Measurements from ENCODE around the gene GRIA4. TPM values are rescaled to one million over a fixed set of nuclear protein-coding genes. Genes with fewer than 3 reads are reported as not detected.

The GRIA4 gene
- total RNA-seq, 2 experiments from 2014 or later, result not detected

DNA sequence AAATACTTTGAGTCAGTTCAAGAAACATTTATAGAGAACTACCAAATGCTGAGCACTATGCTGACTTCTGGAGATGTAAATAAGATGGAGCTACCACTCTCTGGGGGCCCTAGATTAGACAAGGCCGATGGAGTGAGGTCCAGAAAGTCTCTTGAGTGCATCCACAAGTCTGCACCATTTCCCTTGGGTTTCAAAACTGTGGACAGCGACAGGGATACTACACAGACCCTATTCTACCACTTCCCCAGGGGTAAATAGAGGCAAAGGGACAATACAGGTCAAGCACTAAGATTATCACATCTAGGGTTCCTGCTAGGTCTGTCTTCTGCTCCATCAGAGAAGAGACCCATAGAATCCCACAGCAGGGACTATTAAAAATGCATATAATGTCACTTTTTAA lies 183.2 kb downstream of the GRIA4 start:
- H3K4me3 Mint-ChIP-seq, result no peak overlapping the region

DNA sequence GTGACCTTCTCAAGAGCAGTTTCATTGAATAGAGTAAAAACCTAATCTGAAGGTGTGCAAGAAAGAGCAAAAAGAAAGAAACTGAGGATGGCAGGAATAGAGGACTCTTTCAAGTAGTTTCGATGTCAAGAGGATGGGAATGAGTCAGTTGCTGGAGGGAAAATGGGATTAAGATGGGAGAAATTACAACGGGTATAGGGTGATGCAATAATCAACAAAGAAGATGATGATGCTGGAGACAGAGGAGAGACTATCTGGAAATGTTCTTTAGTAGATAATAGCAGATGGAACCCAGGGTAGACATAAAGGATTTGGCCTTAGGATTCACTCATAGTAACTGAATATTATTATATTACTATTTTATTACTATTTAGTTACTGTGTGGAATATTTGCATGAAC lies 189.4 kb downstream of the GRIA4 start:
- Mint-ChIP-seq H3K36me3 (no peaks in the 10 kb centered on the region), H3K9me3 (ENCODE audit: low read depth) (no peaks in the 10 kb centered on the region), H3K27ac (no peak overlapping the region), H3K27me3 (no peaks in the 10 kb centered on the region), H3K4me1 (no peaks in the 10 kb centered on the region), H3K4me3 (no peak overlapping the region)
- CTCF ChIA-PET, result no interaction called here
- ATAC-seq (no peak), DNase-seq (no peak)

More for the DNA sequence above, 183.2 kb downstream of the GRIA4 start:
- no peaks in the 10 kb centered on the region for H3K4me1 Mint-ChIP-seq
- H3K27me3 Mint-ChIP-seq, result no peaks in the 10 kb centered on the region
- DNase-seq (no peak), ATAC-seq (no peak)
- CTCF ChIA-PET, result no interaction called here
- no peaks in the 10 kb centered on the region for H3K9me3 Mint-ChIP-seq (ENCODE audit: low read depth)
- H3K27ac Mint-ChIP-seq, result no peak overlapping the region
- H3K36me3 Mint-ChIP-seq, result no peaks in the 10 kb centered on the region

GRCh38 chr11:105799728-105800462 lies 190.0 kb downstream of the GRIA4 start:
- DNase-seq, result no peak
- Mint-ChIP-seq H3K27ac (no peak overlapping the region), H3K27me3 (no peaks in the 10 kb centered on the region), H3K9me3 (ENCODE audit: low read depth) (no peaks in the 10 kb centered on the region), H3K36me3 (no peaks in the 10 kb centered on the region), H3K4me1 (no peaks in the 10 kb centered on the region), H3K4me3 (no peak overlapping the region)
- CTCF ChIA-PET, result no interaction called here
- no peak for ATAC-seq

- no peak for DNase-seq
- Mint-ChIP-seq H3K27me3 (no peaks in the 10 kb centered on the region), H3K9me3 (ENCODE audit: low read depth) (no peaks in the 10 kb centered on the region), H3K36me3 (no peaks in the 10 kb centered on the region), H3K4me1 (no peaks in the 10 kb centered on the region), H3K27ac (no peak overlapping the region), H3K4me3 (no peak overlapping the region)
- CTCF ChIA-PET, result no interaction called here
- no peak for ATAC-seq
These were observed 192.5 kb downstream of the GRIA4 start for GRCh38 chr11:105802390-105802789.

- no peaks in the 10 kb centered on the region for H3K36me3 Mint-ChIP-seq
- CTCF ChIA-PET, result no interaction called here
These were observed 201.4 kb downstream of the GRIA4 start for GRCh38 chr11:105811242-105811641.

DNA sequence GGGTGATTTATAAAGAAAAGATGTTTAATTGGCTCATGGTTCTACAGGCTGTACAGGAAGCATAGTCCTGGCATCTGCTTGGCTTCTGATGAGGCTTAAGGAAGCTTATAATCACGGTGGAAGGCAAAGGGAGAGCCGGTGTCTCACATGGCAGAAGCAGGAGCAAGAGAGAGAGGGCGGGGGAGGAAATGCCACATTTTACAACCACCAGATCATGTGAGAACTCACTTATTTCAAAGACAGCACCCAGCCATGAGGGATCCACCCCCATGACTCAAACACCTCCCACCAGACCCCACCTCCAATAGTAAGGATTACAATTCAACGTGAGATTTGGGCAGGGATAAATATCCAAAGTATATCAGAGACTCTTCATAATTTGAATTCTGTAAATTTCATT lies 211.5 kb downstream of the GRIA4 start:
- H3K4me3 Mint-ChIP-seq, result no peak overlapping the region
- no peaks in the 10 kb centered on the region for H3K36me3 Mint-ChIP-seq
- CTCF ChIA-PET, result no interaction called here
- H3K27ac Mint-ChIP-seq, result no peak overlapping the region
- no peaks in the 10 kb centered on the region for H3K4me1 Mint-ChIP-seq
- no peak for ATAC-seq
- DNase-seq, result no peak
- no peaks in the 10 kb centered on the region for H3K27me3 Mint-ChIP-seq
- no peaks in the 10 kb centered on the region for H3K9me3 Mint-ChIP-seq (ENCODE audit: low read depth)

More at GRCh38 chr11:105811242-105811641, 201.4 kb downstream of the GRIA4 start:
- no peaks in the 10 kb centered on the region for H3K27me3 Mint-ChIP-seq
- no peak overlapping the region for H3K27ac Mint-ChIP-seq
- H3K4me1 Mint-ChIP-seq, result no peaks in the 10 kb centered on the region
- H3K4me3 Mint-ChIP-seq, result no peak overlapping the region
- no peak for DNase-seq
- H3K9me3 Mint-ChIP-seq (ENCODE audit: low read depth), result no peaks in the 10 kb centered on the region
- no peak for ATAC-seq

DNA sequence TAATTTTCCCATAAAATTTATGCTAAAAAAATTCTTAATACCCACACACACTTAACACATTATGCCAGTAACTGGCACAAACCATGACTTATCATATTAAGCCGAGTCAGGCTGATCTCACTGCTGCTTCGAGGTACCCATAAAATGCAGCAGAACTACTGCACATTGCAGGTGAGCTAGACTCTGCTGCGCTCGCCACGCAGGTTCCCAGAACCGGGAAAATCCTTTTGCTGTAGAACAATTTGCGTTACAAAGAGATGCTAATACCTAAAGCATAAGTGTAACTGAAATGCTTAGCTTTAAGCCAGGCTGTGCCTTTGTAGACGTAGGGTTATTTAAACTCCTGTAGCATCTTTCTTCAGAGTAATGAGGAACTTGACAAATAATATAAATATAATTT lies 211.9 kb downstream of the GRIA4 start:
- no peak overlapping the region for H3K4me3 Mint-ChIP-seq
- H3K36me3 Mint-ChIP-seq, result no peaks in the 10 kb centered on the region
- CTCF ChIA-PET, result no interaction called here
- ATAC-seq (no peak), DNase-seq (no peak)
- no peak overlapping the region for H3K27ac Mint-ChIP-seq
- H3K27me3 Mint-ChIP-seq, result no peaks in the 10 kb centered on the region
- no peaks in the 10 kb centered on the region for H3K4me1 Mint-ChIP-seq
- H3K9me3 Mint-ChIP-seq (ENCODE audit: low read depth), result no peaks in the 10 kb centered on the region

- Mint-ChIP-seq H3K4me3 (no peak overlapping the region), H3K4me1 (no peaks in the 10 kb centered on the region)
These were observed 213.7 kb downstream of the GRIA4 start for GRCh38 chr11:105823495-105824033.

GRCh38 chr11:105824457-105825013 lies 214.7 kb downstream of the GRIA4 start:
- DNase-seq (no peak), ATAC-seq (no peak)
- H3K27ac Mint-ChIP-seq, result no peak overlapping the region
- no peaks in the 10 kb centered on the region for H3K4me1 Mint-ChIP-seq
- CTCF ChIA-PET, result no interaction called here
- H3K4me3 Mint-ChIP-seq, result no peak overlapping the region
- H3K36me3 Mint-ChIP-seq, result no peaks in the 10 kb centered on the region
- no peaks in the 10 kb centered on the region for H3K27me3 Mint-ChIP-seq
- no peaks in the 10 kb centered on the region for H3K9me3 Mint-ChIP-seq (ENCODE audit: low read depth)

More at GRCh38 chr11:105823495-105824033, 213.7 kb downstream of the GRIA4 start:
- DNase-seq, result no peak
- no peak for ATAC-seq
- H3K36me3 Mint-ChIP-seq, result no peaks in the 10 kb centered on the region
- no peaks in the 10 kb centered on the region for H3K9me3 Mint-ChIP-seq (ENCODE audit: low read depth)
- no peaks in the 10 kb centered on the region for H3K27me3 Mint-ChIP-seq
- H3K27ac Mint-ChIP-seq, result no peak overlapping the region
- CTCF ChIA-PET, result no interaction called here

- Mint-ChIP-seq H3K27ac (no peak overlapping the region), H3K9me3 (ENCODE audit: low read depth) (no peaks in the 10 kb centered on the region), H3K36me3 (no peaks in the 10 kb centered on the region), H3K4me3 (no peak overlapping the region), H3K4me1 (no peaks in the 10 kb centered on the region), H3K27me3 (no peaks in the 10 kb centered on the region)
- CTCF ChIA-PET, result no interaction called here
- ATAC-seq (no peak), DNase-seq (no peak)
These were observed 215.3 kb downstream of the GRIA4 start for GRCh38 chr11:105825141-105825540.

- H3K4me1 Mint-ChIP-seq, result no peaks in the 10 kb centered on the region
- ATAC-seq, result no peak
- CTCF ChIA-PET, result no interaction called here
These were observed 218.0 kb downstream of the GRIA4 start for GRCh38 chr11:105827906-105828305.

GRCh38 chr11:105829084-105829483 lies 219.2 kb downstream of the GRIA4 start:
- Mint-ChIP-seq H3K27me3 (no peaks in the 10 kb centered on the region), H3K27ac (no peak overlapping the region)
- CTCF ChIA-PET, result no interaction called here

More at GRCh38 chr11:105827906-105828305, 218.0 kb downstream of the GRIA4 start:
- Mint-ChIP-seq H3K27me3 (no peaks in the 10 kb centered on the region), H3K36me3 (no peaks in the 10 kb centered on the region), H3K27ac (no peak overlapping the region), H3K9me3 (ENCODE audit: low read depth) (no peaks in the 10 kb centered on the region), H3K4me3 (no peak overlapping the region)
- DNase-seq, result no peak

DNA sequence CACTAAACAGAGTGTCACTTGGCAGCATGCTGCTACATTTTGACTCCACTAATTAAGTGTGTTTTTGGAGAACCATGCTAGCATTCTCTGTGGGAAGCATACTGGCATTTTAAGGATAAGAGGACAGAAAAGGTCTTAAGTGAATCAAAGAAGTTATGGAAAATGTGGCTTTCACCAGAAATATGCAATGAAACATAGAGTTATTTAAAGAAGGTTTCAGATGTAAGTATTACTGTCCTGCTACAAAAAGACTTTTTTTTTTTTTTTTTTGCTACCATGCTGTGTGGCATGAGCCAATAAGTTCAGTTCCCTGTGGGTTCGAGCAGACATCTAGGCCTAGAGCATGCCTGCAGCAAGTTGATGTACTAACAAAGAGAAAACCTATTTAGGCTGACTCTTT lies 224.6 kb downstream of the GRIA4 start:
- Mint-ChIP-seq H3K36me3 (no peaks in the 10 kb centered on the region), H3K9me3 (ENCODE audit: low read depth) (no peaks in the 10 kb centered on the region), H3K27ac (no peak overlapping the region), H3K4me1 (no peaks in the 10 kb centered on the region), H3K27me3 (no peaks in the 10 kb centered on the region), H3K4me3 (no peak overlapping the region)
- DNase-seq (no peak), ATAC-seq (no peak)
- CTCF ChIA-PET, result no interaction called here

More at GRCh38 chr11:105829084-105829483, 219.2 kb downstream of the GRIA4 start:
- Mint-ChIP-seq H3K9me3 (ENCODE audit: low read depth) (no peaks in the 10 kb centered on the region), H3K4me1 (no peaks in the 10 kb centered on the region), H3K36me3 (no peaks in the 10 kb centered on the region), H3K4me3 (no peak overlapping the region)
- DNase-seq (no peak), ATAC-seq (no peak)

- Mint-ChIP-seq H3K36me3 (no peaks in the 10 kb centered on the region), H3K9me3 (ENCODE audit: low read depth) (no peaks in the 10 kb centered on the region), H3K4me1 (no peaks in the 10 kb centered on the region), H3K4me3 (no peak overlapping the region), H3K27ac (no peak overlapping the region), H3K27me3 (no peaks in the 10 kb centered on the region)
- DNase-seq (no peak), ATAC-seq (no peak)
- CTCF ChIA-PET, result no interaction called here
These were observed 229.0 kb downstream of the GRIA4 start for GRCh38 chr11:105838668-105839384.

Data from activated CD8-positive, alpha-beta memory T cell treated with anti-CD3 and anti-CD28 coated beads, Interleukin-2, amount 10 ng/mL, durations not matched to agents 7 days and 5 days (primary cell).